Dedifferentiated amniotic fluid mesenchymal stem cell (primary cell): ENCODE results near the gene CYGB.

ENCODE experiments used
- DNase-seq: peaks from one replicate; pipeline ENCODE4 v3.0.0-alpha.2; 2016; ENCODE audit errors: extremely low spot score

Gene CYGB

GRCh38 chr17:76550712-76551615 is 13.5 kb upstream of the CYGB start:
- peak; percentile 31 for DNase-seq

GRCh38 chr17:76549539-76549938 is 12.0 kb upstream of the CYGB start:
- DNase-seq = no peak

GRCh38 chr17:76549215-76549518 is 11.7 kb upstream of the CYGB start:
- DNase-seq = no peak

GRCh38 chr17:76548378-76549214 is 11.1 kb upstream of the CYGB start:
- DNase-seq = no peak

- DNase-seq = no peak
Measured at GRCh38 chr17:76547642-76548202, 10.2 kb upstream of the CYGB start.

GRCh38 chr17:76547183-76547641 is 9.7 kb upstream of the CYGB start:
- DNase-seq = peak; percentile 43

GRCh38 chr17:76546556-76547182 is 9.2 kb upstream of the CYGB start:
- peak; percentile 29 for DNase-seq

- no peak for DNase-seq
Measured at GRCh38 chr17:76545918-76546555, 8.5 kb upstream of the CYGB start.

GRCh38 chr17:76544546-76545365 is 7.2 kb upstream of the CYGB start:
- DNase-seq = no peak

GRCh38 chr17:76543826-76544545 is 6.5 kb upstream of the CYGB start:
- DNase-seq = no peak

GRCh38 chr17:76543482-76543825 is 5.9 kb upstream of the CYGB start:
- DNase-seq = no peak

- DNase-seq = no peak
Measured at GRCh38 chr17:76542984-76543383, 5.5 kb upstream of the CYGB start.

- no peak for DNase-seq
Measured at GRCh38 chr17:76542566-76542971, 5.1 kb upstream of the CYGB start.

GRCh38 chr17:76541739-76542454 is 4.4 kb upstream of the CYGB start:
- DNase-seq = no peak

GRCh38 chr17:76540381-76541300 is 3.1 kb upstream of the CYGB start:
- peak; percentile 95 for DNase-seq

- no peak for DNase-seq
Measured at GRCh38 chr17:76539631-76540271, 2.2 kb upstream of the CYGB start, which contains the start of gene PRCD. TSS of gene PRCD (plus strand) at chr17:76540044. CDS start at chr17:76540142, 98 bp downstream.

GRCh38 chr17:76538941-76539570 is 1.5 kb upstream of the CYGB start:
- no peak for DNase-seq
